ENCODE data around the gene MB.
"Not testable (repeated sequence)": the region's sequence is repeated elsewhere in the genome, so short reads cannot be mapped to it uniquely, and the experiment has no call there.

The MB gene

DNA sequence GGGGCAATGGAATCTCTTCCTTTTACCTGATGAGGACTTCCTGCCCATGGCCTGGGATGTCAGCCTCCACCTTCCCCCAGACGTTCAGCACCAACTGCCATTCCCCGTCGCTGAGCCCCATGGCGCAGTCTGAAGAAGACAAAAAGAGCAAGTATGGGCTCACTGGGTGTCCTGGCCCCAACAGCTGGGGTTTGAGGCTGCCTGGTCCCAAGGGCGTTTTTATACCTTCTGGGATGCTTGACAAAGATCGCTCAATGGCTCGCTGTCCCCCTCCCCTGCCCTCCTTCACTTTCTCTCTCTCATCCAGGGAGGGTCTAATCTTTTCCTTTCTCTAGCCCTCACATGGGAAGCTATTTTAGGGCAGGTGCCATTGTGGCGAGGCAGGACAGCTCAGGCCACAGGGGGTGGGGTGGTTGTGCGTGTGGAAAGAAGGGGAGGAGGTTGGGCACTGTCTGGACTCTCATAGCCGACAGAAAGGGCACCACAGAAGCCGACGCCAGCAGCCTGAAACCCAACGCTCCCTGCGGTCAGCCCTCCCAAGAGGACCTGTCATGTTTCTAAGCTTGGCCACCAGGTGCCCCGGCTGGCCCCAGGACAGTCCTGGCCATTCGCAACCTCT lies at the start of gene MB:
Gene MB, minus strand, starts transcription at position 193 of the 619 bp plus-strand sequence. Its CDS starts 72 bp downstream, at position 121.
- no peak for DNase-seq (ENCODE audit: low spot score)

DNA sequence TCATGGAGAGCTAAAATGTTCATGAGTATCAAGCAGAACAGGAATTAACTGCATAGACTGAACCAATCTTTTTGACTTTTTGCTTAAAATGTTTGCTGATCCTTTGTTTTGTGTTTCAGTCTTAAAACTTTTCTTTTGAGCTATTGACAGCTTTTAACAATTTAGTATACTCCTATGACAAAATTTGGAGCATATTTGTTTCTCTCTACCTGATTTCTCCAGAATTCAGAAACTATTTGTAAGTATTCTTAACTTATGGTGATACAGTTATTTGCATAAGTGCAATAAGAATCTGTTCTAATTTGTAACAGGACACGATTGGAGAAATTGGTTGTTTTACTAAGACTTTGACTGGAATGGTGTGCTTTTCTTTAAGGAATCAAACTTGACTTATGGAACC lies 49.6 kb upstream of the MB start:
- not testable (repeated sequence) for DNase-seq (ENCODE audit: low spot score)

DNA sequence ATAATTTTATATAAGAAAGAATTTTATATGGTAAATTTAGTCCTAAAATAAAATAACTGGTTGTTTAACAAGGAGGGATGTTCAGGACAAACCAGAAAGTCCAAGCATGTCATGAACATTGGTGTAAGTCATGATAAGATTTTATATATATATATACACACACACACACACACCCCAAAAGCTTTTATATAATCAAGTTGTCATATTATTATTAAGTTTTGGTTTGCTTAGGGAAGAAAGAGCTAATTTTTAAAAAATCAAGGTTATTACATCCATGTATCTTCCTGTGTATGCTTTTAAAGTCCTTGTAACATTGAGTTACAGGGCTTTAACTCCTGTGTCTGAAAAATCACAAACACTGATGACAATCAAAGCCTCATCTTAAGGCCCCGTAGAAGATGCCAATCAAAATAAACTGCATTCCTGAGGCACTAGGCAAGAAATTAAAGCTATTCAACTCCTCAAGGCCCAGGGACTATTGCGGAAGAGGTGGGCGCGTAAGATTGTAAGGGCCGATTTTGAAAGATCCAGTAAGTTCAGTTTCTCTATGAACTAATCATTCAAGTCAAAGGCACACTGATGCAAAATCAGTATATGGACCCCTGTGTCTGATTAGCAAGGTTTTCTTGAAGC lies 47.9 kb upstream of the MB start:
- no peak for DNase-seq (ENCODE audit: low spot score)

DNA sequence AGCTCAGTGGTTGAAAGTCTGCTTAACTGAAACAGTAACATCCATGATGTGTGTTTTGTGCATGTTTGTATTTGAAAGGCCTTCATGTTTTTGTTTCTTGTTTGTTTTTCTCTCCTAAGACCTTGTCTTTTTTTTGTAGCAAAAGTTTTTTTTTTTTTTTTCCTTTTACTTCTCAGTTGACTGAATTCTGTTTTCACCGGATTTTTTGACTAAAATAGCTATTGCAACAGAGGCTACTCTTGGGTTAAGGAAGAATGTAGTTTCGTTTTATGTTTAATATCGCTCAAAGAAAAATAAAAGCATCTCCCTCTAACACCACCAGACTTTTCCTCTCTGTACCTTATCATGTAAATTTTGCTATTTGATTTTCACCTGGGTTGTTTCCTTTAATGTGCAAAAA lies 46.2 kb upstream of the MB start:
- DNase-seq (ENCODE audit: low spot score) = no peak

DNA sequence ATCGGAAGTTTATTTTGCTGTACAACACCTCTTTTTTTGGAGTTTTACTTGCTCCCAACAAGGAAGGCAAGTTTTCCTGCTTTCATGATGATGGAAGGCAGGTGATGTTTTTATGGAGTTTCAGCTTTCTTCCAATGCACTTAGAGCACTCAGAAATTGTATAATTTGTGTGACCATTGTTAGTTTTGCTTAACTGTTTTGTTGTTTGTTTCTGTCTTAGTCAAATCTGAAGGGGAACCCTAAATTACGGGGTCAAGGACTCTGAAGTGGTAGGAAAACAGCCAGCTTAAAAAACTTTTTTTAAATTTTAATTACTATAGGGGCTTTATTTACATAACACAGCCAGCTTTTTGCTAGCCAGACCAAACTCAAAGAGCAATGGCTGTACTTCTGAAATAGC lies 45.8 kb upstream of the MB start:
- DNase-seq (ENCODE audit: low spot score) = no peak

DNA sequence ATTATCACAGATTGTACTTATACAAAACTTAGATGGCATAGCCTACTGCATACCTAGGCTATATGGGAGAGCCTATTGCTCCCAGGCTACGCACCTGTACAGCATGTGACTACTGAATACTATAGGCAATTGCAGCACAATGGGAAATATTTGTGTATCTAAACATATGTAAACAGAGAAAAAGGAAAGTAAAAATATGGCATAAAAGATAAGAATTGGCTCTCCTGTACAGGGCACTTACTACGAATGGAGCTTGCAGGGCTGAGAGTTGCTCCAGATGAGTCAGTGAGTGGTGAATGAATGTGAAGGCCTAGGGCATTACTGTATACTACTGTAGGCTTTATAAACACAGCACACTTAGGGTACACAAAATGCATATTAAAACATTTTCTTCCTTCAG lies 44.3 kb upstream of the MB start:
- DNase-seq (ENCODE audit: low spot score) = no peak

DNA sequence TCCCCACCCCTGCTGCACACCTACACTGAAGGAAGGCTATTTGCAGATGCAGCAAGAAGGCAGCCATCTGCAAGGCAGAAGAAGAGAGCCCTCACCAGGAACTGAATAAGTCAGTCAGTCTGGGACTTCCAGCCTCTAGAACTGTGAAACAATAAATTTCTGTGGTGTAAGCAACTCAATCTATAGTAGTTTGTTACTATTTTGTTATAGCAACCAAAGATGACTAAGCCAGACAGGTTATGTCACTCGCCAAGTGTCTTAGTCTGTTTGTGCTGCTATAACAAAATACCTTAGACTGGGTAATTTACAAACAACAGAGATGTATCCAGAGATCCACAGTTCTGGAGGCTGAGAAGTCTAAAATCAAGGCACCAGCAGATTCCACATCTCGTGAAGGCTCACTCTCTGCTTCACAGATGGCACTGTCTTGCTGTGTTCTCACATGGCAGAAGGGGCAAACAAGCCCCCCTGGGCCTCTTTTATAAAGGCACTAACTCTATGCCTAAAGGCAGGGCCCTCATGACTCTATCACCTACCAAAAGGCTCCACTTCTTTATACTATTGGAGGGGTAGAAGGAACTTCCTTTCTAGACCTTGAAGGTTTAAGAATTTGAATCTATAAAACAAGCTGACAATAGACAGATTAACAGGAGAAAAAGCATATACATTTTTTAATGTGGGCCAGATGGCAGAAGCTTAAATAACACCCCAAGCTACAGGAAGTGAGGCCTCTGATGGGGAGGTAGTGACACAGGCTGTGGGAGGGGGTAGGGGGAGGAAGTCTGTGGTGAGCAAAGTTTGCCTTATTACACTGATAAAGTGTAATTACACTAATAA lies 43.4 kb upstream of the MB start:
- no peak for DNase-seq (ENCODE audit: low spot score)

DNA sequence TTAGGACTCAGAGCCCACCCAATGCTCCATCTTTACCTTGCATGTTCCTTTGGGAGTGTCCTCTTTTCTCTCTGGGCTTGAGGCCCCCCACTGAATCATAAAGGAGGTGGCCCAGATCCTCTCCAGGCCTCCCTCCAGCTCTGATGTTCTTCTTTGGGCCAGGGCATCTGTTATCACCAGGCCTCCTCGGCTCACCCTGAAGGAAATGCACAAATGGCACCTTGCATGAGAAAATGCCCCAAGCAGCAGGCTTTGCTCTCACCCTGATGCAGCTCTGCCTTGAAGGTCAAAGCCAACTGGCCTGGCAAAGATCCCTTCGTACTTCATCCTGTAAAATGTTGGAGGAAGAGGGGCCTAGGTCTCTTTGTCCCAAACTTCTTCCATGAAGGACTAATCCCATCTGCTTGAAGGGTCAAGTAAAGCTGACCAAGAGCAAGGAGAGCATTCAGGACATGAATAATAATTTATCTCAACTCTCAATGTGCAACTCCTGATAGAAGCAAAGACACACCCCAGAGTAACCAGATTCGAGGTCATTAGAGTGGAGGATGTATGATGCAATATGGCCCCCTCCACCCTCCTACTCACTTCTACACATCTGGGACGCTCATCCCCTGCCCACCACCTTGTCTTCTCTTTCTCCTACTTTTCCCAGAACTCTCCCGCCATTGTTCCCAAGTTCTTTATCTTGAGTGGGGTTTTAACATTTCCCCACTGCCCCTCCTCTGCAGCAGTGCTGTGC lies 40.6 kb upstream of the MB start:
- DNase-seq (ENCODE audit: low spot score) = no peak

DNA sequence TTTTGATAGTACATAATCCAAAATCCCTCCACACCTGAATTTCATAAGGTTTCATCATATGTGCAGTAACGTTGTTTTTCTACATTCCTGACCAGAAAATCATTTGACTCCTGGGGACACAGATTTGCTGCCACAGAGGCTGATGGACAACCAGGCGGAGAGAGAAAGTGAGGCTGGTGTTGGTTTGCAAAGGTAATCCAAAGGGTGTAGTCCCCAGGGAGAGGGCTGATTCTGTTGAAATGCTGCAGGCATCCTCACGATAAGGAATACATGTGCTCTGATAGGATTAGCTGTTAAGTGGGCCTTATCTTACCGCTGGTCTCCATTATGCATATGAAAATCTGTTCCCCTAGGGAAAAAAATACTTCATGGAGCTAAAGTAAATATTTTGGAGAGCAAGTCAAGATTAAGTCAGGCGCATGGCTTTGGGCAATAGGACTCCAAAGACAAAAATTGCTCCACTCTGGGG lies 39.2 kb upstream of the MB start:
- no peak for DNase-seq (ENCODE audit: low spot score)

DNA sequence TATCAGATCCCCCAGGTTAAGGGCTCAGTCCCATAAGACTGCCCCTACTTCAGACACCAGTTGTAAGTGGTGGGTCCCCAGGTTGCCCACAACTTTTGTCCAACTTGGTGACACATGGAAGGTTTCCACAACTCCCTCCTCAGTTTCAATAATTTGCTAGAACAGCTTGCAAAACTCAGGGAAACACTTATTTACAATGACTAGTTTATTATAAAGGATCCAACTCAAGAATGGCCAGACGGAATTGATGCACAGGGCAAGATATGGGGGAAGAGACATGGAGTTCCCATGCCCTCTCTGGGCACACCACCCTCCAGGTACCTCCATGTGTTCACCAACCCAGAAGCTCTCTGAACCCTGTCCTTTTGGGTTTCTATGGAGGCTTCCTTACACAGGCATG lies 36.7 kb upstream of the MB start:
- DNase-seq (ENCODE audit: low spot score) = no peak

DNA sequence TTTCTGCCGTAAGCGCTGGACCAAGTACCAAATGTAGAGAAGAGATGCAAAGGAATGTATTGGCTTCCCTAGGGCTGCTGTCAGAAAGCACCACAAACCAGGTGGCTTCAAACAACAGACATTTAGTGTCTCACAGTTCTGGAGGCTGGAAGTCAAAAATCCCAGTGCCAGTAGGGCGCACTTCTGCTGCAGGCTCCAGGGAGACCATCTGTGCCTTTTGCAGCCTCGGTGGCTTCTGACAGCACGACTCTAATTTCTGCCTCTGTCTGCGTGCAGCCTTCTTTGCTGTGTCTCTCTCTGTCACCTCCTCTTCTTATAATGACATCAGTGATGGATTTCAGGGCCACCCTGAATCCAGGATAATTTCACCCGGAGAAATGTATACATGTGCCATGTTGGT lies 34.0 kb upstream of the MB start:
- DNase-seq (ENCODE audit: low spot score) = no peak

DNA sequence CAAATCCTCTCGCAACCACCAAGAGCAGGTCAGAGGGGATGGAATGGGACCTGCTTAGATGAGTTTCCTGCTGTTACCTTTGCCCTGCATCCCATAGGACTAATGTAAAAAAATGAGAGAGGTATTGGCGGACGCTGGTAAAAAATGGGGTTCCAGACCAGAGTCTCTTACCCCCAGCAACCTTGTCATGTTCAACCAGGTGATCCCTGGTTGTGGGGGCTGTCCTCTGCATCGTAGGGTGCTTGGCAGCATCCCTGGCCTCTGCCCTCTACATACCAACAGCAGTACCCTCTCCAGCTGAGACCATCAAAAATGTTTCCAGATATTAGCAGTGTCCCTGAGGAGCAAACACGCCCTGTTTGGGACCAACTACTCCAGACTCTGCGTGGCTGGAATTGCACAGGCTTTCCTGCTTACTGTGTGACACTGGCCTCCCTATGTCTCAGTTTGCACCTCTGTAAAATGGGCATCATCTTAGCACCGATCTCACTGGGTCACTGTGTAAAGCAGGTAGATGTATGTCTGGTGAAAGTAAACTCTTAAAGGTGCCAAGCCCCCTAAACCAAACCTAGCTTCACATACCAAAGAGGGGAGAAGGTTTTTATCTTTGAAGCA lies 32.6 kb upstream of the MB start:
- DNase-seq (ENCODE audit: low spot score) = no peak

DNA sequence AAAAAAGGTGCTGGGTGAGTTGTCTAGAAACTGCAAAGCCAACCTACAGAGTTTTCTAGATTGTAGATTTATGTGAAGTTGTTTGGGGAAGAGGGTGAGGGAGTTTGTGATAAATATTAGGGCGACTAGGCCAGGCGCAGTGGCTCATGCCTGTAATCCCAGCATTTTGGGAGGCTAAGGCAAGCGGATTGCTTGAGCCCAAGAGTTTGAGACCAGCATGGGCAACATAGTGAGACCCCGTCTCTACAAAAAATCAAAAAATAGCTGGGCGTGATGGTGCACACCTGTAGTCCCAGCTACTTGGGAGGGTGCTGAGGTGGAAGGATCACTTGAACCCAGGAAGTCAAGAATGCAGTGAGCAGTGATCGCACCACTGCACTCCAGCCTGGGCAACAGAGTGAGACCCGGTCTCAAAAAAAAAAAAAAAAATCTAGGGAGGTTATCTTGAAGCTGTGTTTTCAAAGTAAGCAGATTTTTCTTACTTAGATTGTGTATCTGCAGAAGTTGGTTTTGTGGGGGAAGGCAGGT lies 32.0 kb upstream of the MB start:
- no peak for DNase-seq (ENCODE audit: low spot score)

DNA sequence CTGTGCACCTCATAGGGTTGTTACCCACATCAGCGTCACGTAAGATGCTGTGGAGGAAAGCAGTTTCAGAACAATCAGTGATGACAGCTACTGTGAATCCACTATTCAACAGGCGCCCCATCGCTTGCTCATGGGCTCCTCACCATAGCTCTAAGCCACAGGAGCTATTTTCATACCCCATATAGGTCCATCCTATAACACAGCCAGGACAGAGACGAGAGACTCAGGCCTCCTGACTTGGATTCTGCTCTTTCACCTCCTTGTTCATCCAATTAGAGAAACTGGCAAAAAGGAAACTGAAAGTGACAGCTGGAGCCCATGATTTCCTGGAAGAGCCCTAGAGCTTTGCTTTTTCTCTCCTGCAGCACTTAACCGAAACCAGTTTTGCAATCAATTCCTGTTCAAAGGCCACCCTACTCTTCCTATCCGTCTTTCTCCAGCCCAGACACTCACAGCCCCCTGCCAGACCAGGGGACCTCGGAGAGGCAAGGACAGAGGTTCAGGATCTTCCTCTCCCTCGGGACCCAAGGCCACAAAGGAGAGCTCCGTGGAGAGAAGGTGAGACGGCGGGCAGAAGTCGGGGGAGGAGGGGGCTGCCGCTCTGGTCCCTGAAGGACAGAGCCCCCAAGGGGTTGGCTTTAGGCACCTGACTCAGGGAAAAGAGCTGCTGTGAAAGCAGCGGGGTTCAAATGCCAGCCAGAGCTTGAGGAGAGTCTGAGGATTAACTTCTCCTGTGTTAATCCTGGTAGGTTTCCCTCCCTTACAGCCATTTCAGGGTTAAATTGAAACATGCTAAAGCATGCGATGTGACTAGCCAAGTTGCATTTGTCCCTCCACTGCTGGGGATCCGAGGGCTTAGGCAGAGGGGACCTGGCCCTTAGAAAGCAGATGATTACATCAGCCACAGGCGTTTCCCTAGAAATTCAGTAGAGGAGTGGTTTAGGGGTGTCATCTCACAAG lies 31.2 kb upstream of the MB start, which contains the start of gene APOL6:
Gene APOL6, plus strand, starts transcription at position 381 of the 960 bp plus-strand sequence. CDS start 7,980 bp downstream, outside the sequence.
- DNase-seq (ENCODE audit: low spot score) = peak; percentile 53

DNA sequence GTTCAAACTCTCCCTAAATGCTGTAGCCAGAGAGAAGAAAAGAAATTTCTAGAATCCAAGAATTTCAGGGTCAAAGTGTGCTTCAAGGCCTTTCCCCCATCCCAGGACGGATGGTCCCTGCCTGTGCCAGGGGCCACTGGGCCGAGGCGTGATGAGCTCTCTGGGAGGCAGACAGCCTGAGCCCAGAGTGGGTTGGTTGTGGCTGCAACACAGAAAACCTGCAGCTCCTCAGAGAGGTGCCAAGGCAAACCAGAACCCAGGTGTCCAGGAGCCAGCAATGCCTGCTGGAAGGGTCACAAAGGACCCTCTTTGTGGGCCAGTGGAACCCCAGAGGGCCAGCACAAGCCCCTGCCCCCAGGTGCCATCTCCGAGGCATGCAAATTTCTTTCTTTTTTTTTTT lies 28.5 kb upstream of the MB start:
- no peak for DNase-seq (ENCODE audit: low spot score)

DNA sequence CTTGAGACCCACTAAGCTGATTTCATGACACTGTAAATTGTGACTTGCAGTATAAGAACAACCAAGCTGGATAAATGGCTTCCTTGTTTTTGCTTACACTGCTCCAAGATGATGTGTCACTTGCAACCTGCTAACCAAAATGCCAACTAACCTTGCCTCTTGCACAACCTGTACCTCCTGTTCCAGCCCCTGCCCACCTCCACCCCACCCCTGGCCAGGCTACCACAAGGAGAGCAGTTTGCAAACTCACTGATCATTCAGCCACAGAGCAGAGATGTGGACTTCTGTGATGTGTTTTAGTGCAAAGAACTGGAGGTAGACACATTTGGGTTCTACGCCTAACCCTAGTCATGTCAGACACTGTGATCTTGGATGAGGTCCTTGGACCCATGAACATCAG lies 26.9 kb upstream of the MB start:
- DNase-seq (ENCODE audit: low spot score) = no peak

DNA sequence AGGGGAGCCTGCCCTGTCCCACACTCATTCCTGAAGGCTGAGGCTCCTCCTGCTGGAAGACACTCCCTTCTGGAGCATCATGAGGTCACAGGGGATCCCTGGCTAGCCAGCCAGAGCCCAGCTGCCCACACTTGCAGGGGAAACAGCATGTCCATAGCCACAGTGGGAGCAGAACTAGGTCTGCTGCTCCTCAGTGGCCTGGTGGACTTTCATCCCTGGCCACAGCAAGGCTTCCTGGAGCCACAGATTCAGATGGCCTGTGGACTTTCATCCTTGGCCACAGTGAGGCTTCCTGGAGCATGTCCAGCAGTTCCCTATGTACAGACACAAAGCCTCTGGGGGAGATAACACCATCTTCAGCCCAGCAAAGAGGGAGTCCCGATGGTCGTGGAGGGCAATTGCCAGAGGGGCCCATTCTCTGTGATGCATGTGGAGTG lies 25.2 kb upstream of the MB start:
- no peak for DNase-seq (ENCODE audit: low spot score)

DNA sequence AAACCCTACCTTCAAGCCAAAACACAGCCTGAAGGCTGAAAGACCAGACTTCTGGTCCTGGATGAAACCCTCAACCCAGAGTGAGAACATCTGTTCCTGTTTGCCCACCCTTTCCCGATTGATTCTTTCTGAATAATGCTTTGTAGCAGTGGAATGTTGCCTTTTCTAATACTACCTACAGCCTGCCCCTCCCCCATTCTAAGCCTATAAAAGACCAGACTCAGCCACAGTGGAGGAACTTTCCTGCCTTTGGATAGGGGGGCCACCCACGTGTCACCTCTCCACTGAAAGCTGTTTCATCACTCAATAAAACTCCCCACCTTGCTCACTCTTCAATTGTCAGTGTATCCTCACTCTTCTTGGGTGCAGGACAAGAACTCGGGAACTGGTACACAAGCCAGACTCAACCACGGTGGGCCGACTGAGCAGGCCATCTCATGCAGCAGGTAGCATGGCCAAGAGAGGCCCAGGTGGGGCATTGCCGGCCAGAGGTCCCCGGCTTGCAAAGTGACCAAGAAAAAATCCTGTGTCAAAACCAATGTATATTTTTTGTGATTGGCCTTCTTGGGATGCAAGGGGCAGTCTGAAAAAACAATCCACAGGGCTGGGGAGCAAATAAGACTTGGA lies 24.5 kb upstream of the MB start:
- DNase-seq (ENCODE audit: low spot score) = no peak

DNA sequence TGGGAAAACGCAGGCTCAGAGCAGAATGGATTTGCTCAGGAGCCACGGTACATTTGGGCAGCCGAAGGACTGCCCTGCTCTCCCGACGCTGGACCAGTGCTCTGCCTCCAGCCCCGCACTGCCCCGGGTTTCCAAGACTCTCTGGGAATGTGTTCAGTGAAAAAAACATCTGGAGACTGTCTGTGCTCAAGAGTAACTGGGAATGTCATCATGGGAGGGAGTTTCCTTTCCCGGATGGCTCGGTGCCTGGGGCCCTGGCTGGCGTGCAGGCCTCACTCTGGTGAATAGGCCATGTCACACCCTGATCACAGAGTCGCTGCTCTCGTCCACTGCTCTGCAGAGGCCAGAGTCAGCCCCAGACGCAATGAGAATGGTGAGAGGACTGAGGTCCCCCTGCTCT lies 21.3 kb upstream of the MB start:
- no peak for DNase-seq (ENCODE audit: low spot score)

DNA sequence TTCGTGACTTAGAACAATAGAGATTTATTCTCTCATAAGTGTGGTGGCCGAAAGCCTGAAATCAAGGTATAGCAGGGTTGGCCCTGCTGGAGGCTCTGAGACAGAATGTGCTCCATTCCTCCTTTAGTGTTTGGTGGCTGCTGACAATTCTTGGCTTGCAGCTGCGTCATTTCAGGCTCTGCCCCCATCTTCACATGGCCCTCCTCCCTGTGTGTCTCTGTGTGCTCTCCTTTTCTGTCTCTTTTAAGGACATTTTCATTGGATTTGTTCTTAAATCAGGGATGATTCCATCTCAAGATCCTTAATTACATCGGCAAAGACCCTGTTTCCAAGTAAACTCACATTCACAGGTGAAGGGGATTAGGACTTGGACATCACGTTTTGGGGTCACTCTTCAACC lies 20.9 kb upstream of the MB start:
- DNase-seq (ENCODE audit: low spot score) = no peak
